Renal pelvis (tissue), 4 donors: ENCODE results near the gene RPS2. TPM values are rescaled to one million over a fixed set of nuclear protein-coding genes. Genes with fewer than 3 reads are reported as not detected.
"Not testable (repeated sequence)": the region's sequence is repeated elsewhere in the genome, so short reads cannot be mapped to it uniquely, and the experiment has no call there.

Experiments used
- DNase-seq: peaks from one replicate; pipeline ENCODE4 v3.0.0-alpha.2; 2013
- polyA plus RNA-seq, 3 donors: library from polyadenylated mRNA; unstranded; fragments of 120-200 nt; gene quantifications; one replicate each; pipeline ENCODE4 v1.2.1, GENCODE V29; 2013; ENCODE audit not compliant: insufficient read length in 3 of 3

RPS2 gene
- polyA plus RNA-seq, 3 donors, result 1,943 to 2,404 (median 2,241) TPM

GRCh38 chr16:1946495-1947368, 17.9 kb downstream of the RPS2 start:
- DNase-seq, result no peak

- DNase-seq, result no peak
Measured at GRCh38 chr16:1945559-1946391, 18.9 kb downstream of the RPS2 start.

DNA sequence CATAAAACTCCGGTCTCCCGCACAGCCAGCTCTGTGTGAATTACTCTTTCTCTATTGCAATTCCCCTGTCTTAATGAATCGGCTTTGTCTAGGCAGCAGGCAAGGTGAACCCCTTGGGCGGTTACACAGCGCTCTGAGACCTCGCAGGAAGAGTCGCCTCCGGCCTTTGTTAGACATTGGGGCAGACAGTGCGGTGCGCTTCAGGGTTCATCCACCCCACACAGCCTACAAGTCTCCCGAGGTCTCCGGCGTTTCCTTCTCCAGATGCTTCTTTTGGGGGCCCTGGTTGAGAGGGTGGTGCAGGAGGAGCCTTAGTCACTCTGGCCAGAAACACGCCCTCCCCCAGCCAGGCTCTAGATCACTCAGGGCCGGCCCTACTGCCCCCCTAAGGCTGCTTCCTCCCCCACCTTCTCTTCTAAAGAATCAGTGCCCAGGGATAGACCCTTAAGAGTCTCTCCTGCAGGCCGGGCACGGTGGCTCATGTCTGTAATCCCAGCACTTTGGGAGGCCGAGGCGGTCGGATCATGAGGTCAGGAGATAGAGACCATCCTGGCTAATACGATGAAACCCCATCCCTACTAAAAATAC, 19.9 kb downstream of the RPS2 start:
- no peak for DNase-seq

DNA sequence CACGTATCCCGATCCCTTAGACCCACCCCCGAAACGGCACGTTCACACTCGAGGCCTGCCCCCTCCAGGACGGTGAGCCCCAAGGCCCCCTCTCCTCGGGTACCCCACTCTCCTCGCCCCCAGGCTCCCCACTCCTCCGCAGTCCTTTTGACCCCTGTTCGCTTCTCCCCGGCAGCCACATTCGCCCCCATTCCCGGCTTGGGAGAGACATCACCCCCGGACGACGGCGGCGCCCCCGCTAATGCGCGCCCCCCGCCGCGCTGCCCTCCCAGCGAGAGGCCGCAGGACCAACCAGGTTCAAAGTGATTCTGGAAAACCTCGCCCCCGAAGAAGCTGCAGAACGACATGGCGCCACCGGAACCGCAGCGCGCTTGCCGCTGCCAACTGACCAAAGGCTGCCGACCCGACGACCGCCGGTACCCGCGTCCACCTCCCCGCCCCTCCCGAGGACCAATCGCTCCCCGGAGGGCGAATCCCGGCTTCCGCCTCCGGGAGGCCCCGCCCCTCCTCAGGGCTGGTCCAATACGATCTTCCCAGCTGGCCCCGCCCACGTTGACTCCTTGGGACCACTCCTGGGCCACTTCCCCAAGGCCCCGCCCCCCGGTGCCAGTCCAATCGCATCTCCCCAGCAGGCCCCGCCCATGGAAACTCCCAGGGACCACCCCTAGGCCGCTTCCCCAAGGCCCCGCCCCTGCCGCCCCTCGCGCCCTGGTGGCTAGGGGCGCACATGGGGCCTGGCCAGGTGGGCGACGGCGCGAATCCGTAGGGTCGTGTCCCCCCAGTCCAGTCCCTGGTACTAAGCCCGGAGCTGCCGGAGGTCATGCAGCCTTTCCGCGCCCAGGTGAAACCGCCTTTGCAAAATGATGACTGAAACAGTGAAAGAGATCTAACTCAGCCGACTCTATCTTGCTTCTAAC, 21.6 kb downstream of the RPS2 start, which contains the start of gene MSRB1:
TSS of gene MSRB1 (minus strand) at position 390 of the 917 bp plus-strand sequence. CDS start at position 347, 43 bp downstream.
- peak; percentile 100 for DNase-seq

GRCh38 chr16:1942047-1942809, 22.4 kb downstream of the RPS2 start:
- no peak for DNase-seq

GRCh38 chr16:1941162-1942046, 23.2 kb downstream of the RPS2 start:
- no peak for DNase-seq

- no peak for DNase-seq
Measured at GRCh38 chr16:1940273-1941161, 24.1 kb downstream of the RPS2 start.

GRCh38 chr16:1939833-1940232, 24.8 kb downstream of the RPS2 start:
- not testable (repeated sequence) for DNase-seq

GRCh38 chr16:1938910-1939309, 25.7 kb downstream of the RPS2 start:
- no peak for DNase-seq

- no peak for DNase-seq
Measured at GRCh38 chr16:1938316-1938715, 26.3 kb downstream of the RPS2 start.

DNA sequence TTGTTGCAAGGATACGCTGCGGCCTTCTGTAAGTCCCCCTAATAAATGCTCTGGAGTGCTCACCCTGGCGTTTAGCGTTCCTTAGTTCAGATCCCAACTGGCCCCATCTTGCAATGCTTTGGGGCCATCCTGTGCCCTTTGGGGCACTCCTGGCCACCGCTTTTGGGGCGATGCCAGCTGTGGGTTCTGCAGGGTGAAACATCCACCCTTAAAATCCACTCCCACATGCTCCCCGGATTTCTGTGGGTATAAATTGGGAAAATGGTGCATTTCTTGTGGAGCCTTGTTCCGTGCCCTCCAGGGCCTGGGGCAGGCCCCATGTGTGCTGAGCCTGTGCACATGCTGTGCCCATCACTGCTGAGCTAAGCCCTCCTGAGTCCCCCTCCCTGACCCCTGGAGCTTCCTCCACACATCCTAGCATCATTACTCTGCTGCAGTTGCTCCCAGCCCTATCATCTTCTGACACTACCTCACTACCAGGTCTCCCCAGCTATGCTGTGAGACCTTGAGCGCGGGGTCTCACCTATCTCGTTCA, 27.6 kb downstream of the RPS2 start:
- no peak for DNase-seq

DNA sequence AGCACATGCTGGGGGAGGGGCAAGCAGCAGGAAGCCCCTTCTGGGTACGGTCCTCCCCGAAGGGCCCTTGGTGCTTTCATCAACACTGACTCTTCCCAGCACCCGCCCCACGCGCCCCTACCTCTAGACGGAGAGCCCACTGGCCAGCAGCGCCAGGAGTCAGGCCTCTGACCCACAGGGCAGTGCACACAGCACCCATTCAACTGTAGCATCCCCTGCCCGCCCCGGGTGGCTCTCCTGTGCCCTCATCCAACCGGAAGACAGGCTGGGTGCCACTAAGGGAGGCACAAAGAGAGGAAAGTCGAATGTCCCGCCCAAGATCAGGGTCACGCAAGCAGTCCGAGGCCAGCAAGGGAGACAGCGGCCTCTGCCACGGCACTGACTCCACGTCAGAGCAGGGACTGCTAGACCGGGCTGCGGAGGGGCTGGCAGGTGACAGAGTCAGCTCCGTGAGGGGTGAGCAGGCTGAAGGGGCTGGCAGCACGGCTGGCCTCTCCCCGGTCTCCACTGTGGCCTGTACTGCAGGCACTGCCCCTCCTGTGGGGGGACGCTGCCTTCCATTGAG, 31.4 kb downstream of the RPS2 start:
- no peak for DNase-seq

- DNase-seq, result no peak
Measured at GRCh38 chr16:1932050-1933028, 32.3 kb downstream of the RPS2 start.

GRCh38 chr16:1930338-1930720, 34.3 kb downstream of the RPS2 start:
- DNase-seq, result no peak

- DNase-seq, result peak; percentile 78
Measured at GRCh38 chr16:1929578-1930337, 34.9 kb downstream of the RPS2 start.

DNA sequence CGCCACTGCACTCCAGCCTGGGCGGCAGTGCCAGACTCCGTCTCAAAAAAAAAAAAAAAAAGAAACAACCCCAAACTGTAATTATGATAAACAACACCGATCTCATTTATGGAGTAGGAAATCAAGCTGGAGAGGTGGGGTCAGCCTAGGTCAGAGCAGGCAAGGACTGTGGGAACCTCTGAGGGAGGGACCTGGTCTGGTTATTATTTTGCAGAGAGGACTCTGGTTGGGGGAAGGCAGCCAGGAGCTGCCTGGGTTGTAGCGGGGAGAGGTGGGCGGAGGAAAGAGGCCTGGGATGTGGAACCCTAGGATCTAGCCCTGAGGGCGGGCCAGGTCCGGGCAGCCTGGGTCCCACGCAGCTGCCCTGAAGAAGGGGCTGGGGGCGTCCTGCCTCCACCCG, 35.5 kb downstream of the RPS2 start:
- no peak for DNase-seq
